WTC11 (cell line): ENCODE results near the gene ZNF710. TPM values are rescaled to one million over a fixed set of nuclear protein-coding genes. Genes with fewer than 3 reads are reported as not detected.

Experiments
- ATAC-seq: fragments of 200-7000 bp; cut with Tn5 transposase; 2 replicates; pipeline ENCODE4 v1.10.0; 2021; ENCODE audit warnings: mild to moderate bottlenecking, moderate library complexity
- CTCF ChIA-PET: fragments of 300-600 bp; sonication (Branson Sonifier 250); formaldehyde crosslinking; loops from one replicate; lab custom pipeline; 2021; ENCODE audit warnings: antibody characterized with exemption; lab: Charles Lee
- POLR2A ChIA-PET: fragments of 350-600 bp; sonication (Branson Sonifier 250); formaldehyde crosslinking; loops from one replicate; lab custom pipeline; 2021; ENCODE audit warnings: antibody characterized with exemption; lab: Charles Lee
- DNase-seq: peaks from one replicate; pipeline ENCODE4 v3.0.0; 2021; ENCODE audit warnings: low spot score
- H3K27ac Mint-ChIP-seq: 2 replicates; pipeline ENCODE4 v1.8.0; 2021; ENCODE audit warnings: mixed read lengths
- H3K27me3 Mint-ChIP-seq: 2 replicates; pipeline ENCODE4 v1.8.0; 2021; ENCODE audit warnings: low read depth, mild to moderate bottlenecking, moderate library complexity, mixed read lengths
- H3K36me3 Mint-ChIP-seq: 2 replicates; pipeline ENCODE4 v1.8.0; 2021; ENCODE audit warnings: mixed read lengths
- H3K4me1 Mint-ChIP-seq: 2 replicates; pipeline ENCODE4 v1.8.0; 2022; ENCODE audit warnings: mixed read lengths
- H3K4me3 Mint-ChIP-seq: 2 replicates; pipeline ENCODE4 v1.8.0; 2021; ENCODE audit warnings: mild to moderate bottlenecking, moderate library complexity, mixed read lengths
- H3K9me3 Mint-ChIP-seq: 2 replicates; pipeline ENCODE4 v1.8.0; 2021; ENCODE audit warnings: mixed read lengths
- AFF4 ChIP-seq: sonication (generic); formaldehyde crosslinking; IDR thresholded peaks from 2 replicates; pipeline ENCODE4 v1.8.1; 2023; ENCODE audit warnings: mild to moderate bottlenecking, missing genetic modification reagents, borderline replicate concordance
- E2F5 ChIP-seq: sonication (generic); formaldehyde crosslinking; IDR thresholded peaks from 2 replicates; pipeline ENCODE4 v1.8.1; 2022; ENCODE audit warnings: mild to moderate bottlenecking, moderate library complexity, missing genetic modification reagents
- EMX1 ChIP-seq: fragments of 250-450 bp; sonication (Bioruptor Pico); IDR thresholded peaks from 2 replicates; pipeline ENCODE4 v1.8.0; 2021; ENCODE audit warnings: mild to moderate bottlenecking
- FOXP1 ChIP-seq: sonication (generic); formaldehyde crosslinking; IDR thresholded peaks from 2 replicates; pipeline ENCODE4 v1.8.0; 2022; ENCODE audit warnings: missing genetic modification reagents, mild to moderate bottlenecking, moderate library complexity, borderline replicate concordance
- GRHL2 ChIP-seq: fragments of 250-450 bp; sonication (Bioruptor Pico); IDR thresholded peaks from 2 replicates; pipeline ENCODE4 v1.8.0; 2022; ENCODE audit warnings: mild to moderate bottlenecking, moderate library complexity; ENCODE audit not compliant: insufficient replicate concordance, severe bottlenecking
- KAT7 ChIP-seq: sonication (generic); formaldehyde crosslinking; IDR thresholded peaks from 2 replicates; pipeline ENCODE4 v1.8.1; 2023; ENCODE audit warnings: missing genetic modification reagents, mild to moderate bottlenecking, borderline replicate concordance
- MLX ChIP-seq: sonication (generic); formaldehyde crosslinking; IDR thresholded peaks from 2 replicates; pipeline ENCODE4 v1.8.1; 2023; ENCODE audit warnings: mild to moderate bottlenecking, missing genetic modification reagents, moderate library complexity
- NR3C1 ChIP-seq: sonication (generic); formaldehyde crosslinking; conservative IDR thresholded peaks from 2 replicates; pipeline ENCODE4 v1.8.1; 2023; ENCODE audit warnings: low read depth, mild to moderate bottlenecking, missing genetic modification reagents
- PREB ChIP-seq: sonication (generic); formaldehyde crosslinking; IDR thresholded peaks from 2 replicates; pipeline ENCODE4 v1.8.1; 2022; ENCODE audit warnings: mild to moderate bottlenecking, missing genetic modification reagents, moderate library complexity, borderline replicate concordance
- PRRX2 ChIP-seq: fragments of 250-450 bp; sonication (Bioruptor Pico); IDR thresholded peaks from 2 replicates; pipeline ENCODE4 v1.8.0; 2021; ENCODE audit warnings: mild to moderate bottlenecking
- USF1 ChIP-seq: sonication (generic); formaldehyde crosslinking; IDR thresholded peaks from 2 replicates; pipeline ENCODE4 v1.8.0; 2022; ENCODE audit warnings: mild to moderate bottlenecking, missing genetic modification reagents
- USF2 ChIP-seq: sonication (generic); formaldehyde crosslinking; IDR thresholded peaks from 2 replicates; pipeline ENCODE4 v1.8.1; 2023; ENCODE audit warnings: mild to moderate bottlenecking, missing genetic modification reagents, moderate library complexity
- ZBTB43 ChIP-seq: sonication (generic); formaldehyde crosslinking; IDR thresholded peaks from 2 replicates; pipeline ENCODE4 v1.8.1; 2023; ENCODE audit warnings: mild to moderate bottlenecking, missing genetic modification reagents
- ZNF423 ChIP-seq: fragments of 250-450 bp; sonication (Bioruptor Pico); IDR thresholded peaks from 2 replicates; pipeline ENCODE4 v2.1.2; 2022; ENCODE audit warnings: mild to moderate bottlenecking, moderate library complexity
- ZNF425 ChIP-seq: fragments of 250-450 bp; sonication (Bioruptor Pico); conservative IDR thresholded peaks from 2 replicates; pipeline ENCODE4 v1.9.0; 2021; ENCODE audit warnings: mild to moderate bottlenecking
- total RNA-seq: library from RNA; stranded (reverse); gene quantifications from 3 replicates; pipeline ENCODE4 v1.2.3, GENCODE V29; 2021

Gene ZNF710
- total RNA-seq, 1 experiment from 2014 or later: 25.9 TPM

- no peak for TF ChIP-seq ZNF425 (CRISPR knock-in tag)
- TF ChIP-seq NR3C1: no peak
- no peak for TF ChIP-seq GRHL2 (CRISPR knock-in tag)
- no peak for TF ChIP-seq AFF4 (CRISPR knock-in tag)
- TF ChIP-seq, all 79 proteins: peak for 0
These were observed 8.3 kb downstream of the ZNF710 start (continued) for GRCh38 chr15:90009301-90010022.

GRCh38 chr15:90011705-90012104 is 10.6 kb downstream of the ZNF710 start:
- no peak overlapping the region for H3K4me3 Mint-ChIP-seq
- no peak for TF ChIP-seq ZBTB43
- TF ChIP-seq PRRX2 (CRISPR knock-in tag): no peak
- no peak for TF ChIP-seq EMX1
- TF ChIP-seq, all 79 proteins: peak for 0
- H3K36me3 Mint-ChIP-seq: peaks cover 19% of the 10 kb centered on the region
- CTCF ChIA-PET: interaction anchor here (0.7 kb wide), 2 partner anchors 19 to 886 kb away, joined by 4 to 5 read pairs; no protein-coding TSS in a partner anchor
- DNase-seq (no peak), ATAC-seq (no peak)
- POLR2A ChIA-PET: no interaction called here
- no peak overlapping the region for H3K27ac Mint-ChIP-seq
- peaks cover 14% of the 10 kb centered on the region for H3K9me3 Mint-ChIP-seq
- H3K27me3 Mint-ChIP-seq: no peaks in the 10 kb centered on the region
- peaks cover 10% of the 10 kb centered on the region for H3K4me1 Mint-ChIP-seq

GRCh38 chr15:90013503-90013937 is 12.4 kb downstream of the ZNF710 start:
- no peak overlapping the region for H3K27ac Mint-ChIP-seq
- no peak for ATAC-seq
- no peak overlapping the region for H3K4me3 Mint-ChIP-seq
- POLR2A ChIA-PET: no interaction called here
- H3K9me3 Mint-ChIP-seq: peaks cover 14% of the 10 kb centered on the region
- H3K4me1 Mint-ChIP-seq: peaks cover 17% of the 10 kb centered on the region
- CTCF ChIA-PET: interaction anchor here (1.4 kb wide), 1 partner anchor 139 kb away, joined by 3 read pairs; no protein-coding TSS in a partner anchor
- H3K27me3 Mint-ChIP-seq: no peaks in the 10 kb centered on the region
- no peak for DNase-seq
- H3K36me3 Mint-ChIP-seq: peaks cover 19% of the 10 kb centered on the region
- TF ChIP-seq AFF4 (CRISPR knock-in tag) (no peak), MLX (no peak), USF1 (CRISPR knock-in tag) (no peak), FOXP1 (CRISPR knock-in tag) (no peak), KAT7 (CRISPR knock-in tag) (no peak), USF2 (CRISPR knock-in tag) (no peak), E2F5 (no peak), ZNF423 (CRISPR knock-in tag) (no peak), PREB (CRISPR knock-in tag) (no peak)
